HepG2 (cell line): ENCODE results near the gene ALDOA. TPM values are rescaled to one million over a fixed set of nuclear protein-coding genes. Genes with fewer than 3 reads are reported as not detected.

Experiments
- ATAC-seq: fragments of 200-7000 bp; cut with Tn5 transposase; 3 replicates; pipeline ENCODE4 v1.9.1; 2020; ENCODE audit warnings: mild to moderate bottlenecking, moderate library complexity
- BruUV-seq: library from RNA; stranded (reverse); fragments of 400-500 nt; replicated peaks from 2 replicates; lab custom pipeline; 2021; lab: Mats Ljungman, UMichigan
- CTCF ChIA-PET: fragments of 300-600 bp; formaldehyde crosslinking; extraction: SDS; loops from one replicate; lab custom pipeline; 2021; ENCODE audit warnings: low total read pairs, inconsistent platforms, low intra/inter-chr PET ratio; lab: Yijun Ruan, JAX
- POLR2A ChIA-PET: fragments of 350-600 bp; sonication (Branson Sonifier 250); formaldehyde crosslinking; loops from one replicate; lab custom pipeline; 2020; ENCODE audit warnings: antibody characterized with exemption, inconsistent platforms; lab: Yijun Ruan, JAX
- DNase-seq: peaks from one replicate; pipeline ENCODE4 v3.0.0-alpha.2; 2015; ENCODE audit warnings: low spot score
- FAIRE-seq: peaks from 3 replicates; lab custom pipeline; 2011; peaks lifted over from hg19 to GRCh38; lab: Jason Lieb, UNC
- H2AFZ ChIP-seq: one replicate; pipeline ENCODE4 v1.6.1; 2011; ENCODE audit warnings: low read length, inconsistent platforms
- H3K27ac ChIP-seq: fragments of 300-600 bp; 3 replicates; pipeline ENCODE4 v1.8.0; 2011; ENCODE audit warnings: mixed run types, mild to moderate bottlenecking, mixed read lengths, low read length, inconsistent platforms; ENCODE audit not compliant: insufficient read depth; ENCODE audit errors: extremely low read length
- H3K27me3 ChIP-seq, 2 experiments: fragments of 200-600 bp in 1 of 2; 2 replicates in 1 of 2; 3 replicates in 1 of 2; pipeline versions ENCODE4 v1.6.0 to v1.8.0; 2011; ENCODE audit warnings: low read length in 2 of 2, mild to moderate bottlenecking in 2 of 2, moderate library complexity in 2 of 2, inconsistent platforms in 1 of 2; ENCODE audit not compliant: insufficient read depth in 2 of 2, control insufficient read depth in 1 of 2
- H3K36me3 ChIP-seq, 2 experiments: fragments of 200-600 bp in 1 of 2; replicated peaks in 1 of 2; 2 replicates in 1 of 2; 3 replicates in 1 of 2; pipeline versions ENCODE4 v1.5.1 to v1.8.0; 2011; ENCODE audit warnings: low read length in 2 of 2, inconsistent platforms in 1 of 2; ENCODE audit not compliant: insufficient read depth in 2 of 2, control insufficient read depth in 1 of 2
- H3K4me1 ChIP-seq: 2 replicates; pipeline ENCODE4 v1.5.1; 2012; ENCODE audit warnings: low read length, inconsistent platforms; ENCODE audit not compliant: insufficient read depth
- H3K4me2 ChIP-seq: 2 replicates; pipeline ENCODE4 v1.6.0; 2011; ENCODE audit warnings: low read depth, low read length, inconsistent platforms
- H3K4me3 ChIP-seq, 3 experiments: fragments of 200-600 bp in 1 of 3; sonication (generic), shearing (Covaris generic) in 1 of 3; replicated peaks in 1 of 3; 2 replicates each; pipeline ENCODE4 v1.5.1; 2011 to 2016; ENCODE audit warnings: low read length in 3 of 3, inconsistent platforms in 2 of 3, low read depth in 2 of 3, mild to moderate bottlenecking in 2 of 3, control low read depth in 1 of 3, mixed read lengths in 1 of 3; ENCODE audit not compliant: insufficient read depth in 1 of 3
- H3K79me2 ChIP-seq: one replicate; pipeline ENCODE4 v1.6.1; 2011; ENCODE audit warnings: low read length, inconsistent platforms; ENCODE audit not compliant: insufficient read depth
- H3K9ac ChIP-seq: 2 replicates; pipeline ENCODE4 v1.6.0; 2011; ENCODE audit warnings: mild to moderate bottlenecking, low read depth, low read length, inconsistent platforms; ENCODE audit not compliant: insufficient read depth
- H3K9me3 ChIP-seq: 2 replicates; pipeline ENCODE4 v1.5.1; 2012; ENCODE audit warnings: mild to moderate bottlenecking, low read length
- H4K20me1 ChIP-seq: 2 replicates; pipeline ENCODE4 v1.6.0; 2011; ENCODE audit warnings: inconsistent platforms, mild to moderate bottlenecking, low read length, moderate library complexity; ENCODE audit not compliant: insufficient read depth
- DPF2 ChIP-seq: sonication (generic); formaldehyde crosslinking; IDR thresholded peaks from 2 replicates; pipeline ENCODE4 v1.4.0; 2020; ENCODE audit warnings: mild to moderate bottlenecking, low read depth, missing genetic modification reagents, borderline replicate concordance
- HOXA3 ChIP-seq: sonication (generic); formaldehyde crosslinking; IDR thresholded peaks from 2 replicates; pipeline ENCODE4 v1.5.0; 2020; ENCODE audit warnings: missing genetic modification reagents
- IKZF5 ChIP-seq: IDR thresholded peaks from 2 replicates; pipeline ENCODE4 v1.6.1; 2018; ENCODE audit warnings: missing genetic modification reagents, mild to moderate bottlenecking, missing compliant biosample characterization
- LBX2 ChIP-seq: sonication (generic); formaldehyde crosslinking; IDR thresholded peaks from 2 replicates; pipeline ENCODE4 v1.5.0; 2020; ENCODE audit warnings: missing genetic modification reagents, mild to moderate bottlenecking, borderline replicate concordance
- ONECUT2 ChIP-seq: sonication (generic); formaldehyde crosslinking; IDR thresholded peaks from 2 replicates; pipeline ENCODE4 v1.4.0; 2020; ENCODE audit warnings: missing genetic modification reagents
- PATZ1 ChIP-seq: sonication (generic); formaldehyde crosslinking; IDR thresholded peaks from 2 replicates; pipeline ENCODE4 v1.4.0; 2020; ENCODE audit warnings: missing genetic modification reagents
- POLR2AphosphoS5 ChIP-seq: IDR thresholded peaks from 2 replicates; pipeline ENCODE4 v1.6.1; 2012; ENCODE audit warnings: low read depth, low read length
- PPARG ChIP-seq: conservative IDR thresholded peaks from 2 replicates; pipeline ENCODE4 v1.6.1; 2016; ENCODE audit warnings: missing biosample characterization, missing genetic modification reagents
- RXRB ChIP-seq: IDR thresholded peaks from 2 replicates; pipeline ENCODE4 v1.6.1; 2016; ENCODE audit warnings: borderline replicate concordance, missing genetic modification reagents, missing compliant biosample characterization
- ZBTB20 ChIP-seq: sonication (generic); formaldehyde crosslinking; IDR thresholded peaks from 2 replicates; pipeline ENCODE4 v1.8.1; 2023; ENCODE audit warnings: missing genetic modification reagents, low read depth, mild to moderate bottlenecking, borderline replicate concordance
- ZBTB49 ChIP-seq: sonication (generic); formaldehyde crosslinking; IDR thresholded peaks from 2 replicates; pipeline ENCODE4 v1.4.0; 2020; ENCODE audit warnings: missing genetic modification reagents, borderline replicate concordance
- ZNF280D ChIP-seq: sonication (generic); formaldehyde crosslinking; IDR thresholded peaks from 2 replicates; pipeline ENCODE4 v1.5.1; 2020; ENCODE audit warnings: mild to moderate bottlenecking, missing genetic modification reagents
- WGBS: methylation state at CpG from one replicate; pipeline ENCODE4 v1.1.6; 2017; ENCODE audit warnings: low lambda C conversion rate; 5-methylcytosine and 5-hydroxymethylcytosine counted together
- in situ Hi-C: cut with HindIII; loops from 2 replicates; pipeline ENCODE4 v1.10.0; 2017; ENCODE audit warnings: low pct_unique_long_range_greater_than_20kb; ENCODE audit not compliant: extremely low pct_ligation_motif_present
- intact Hi-C: fragments of 100-400 bp; cut with micrococcal nuclease; formaldehyde crosslinking; loops from one replicate; pipeline ENCODE4 v1.10.0; 2022; ENCODE audit not compliant: unreplicated experiment
- polyA plus RNA-seq, 8 experiments: library from polyadenylated mRNA; depleted of rRNA in 3 of 8; stranded (reverse) in 7 of 8; unstranded in 1 of 8; fragments of >200 nt; fragmentation: Illumina TruSeq in 4 of 8; extraction: Trizol in 4 of 8; gene quantifications; 2 replicates each; pipeline versions ENCODE4 v1.2.1 to v1.2.3, GENCODE V29; 2011 to 2016; ENCODE audit warnings: low read depth in 4 of 8, missing spikeins in 1 of 8, mixed read lengths in 1 of 8; ENCODE audit not compliant: insufficient read depth in 1 of 8
- total RNA-seq, 5 experiments: library from RNA; depleted of rRNA; stranded (reverse); fragments of >200 nt; fragmentation: Illumina TruSeq; extraction: Trizol; gene quantifications; 2 replicates each; pipeline ENCODE4 v1.2.3, GENCODE V29; 2016; ENCODE audit warnings: low read depth in 1 of 5

The ALDOA gene
- total and polyA plus RNA-seq, 2 of the 13 experiments (the other 11 are each of a cell fraction or from before 2014, with no cell fraction given), result 925 to 1,884 TPM

GRCh38 chr16:30016555-30017276 is 48.8 kb upstream of the ALDOA start:
- ChIA-PET POLR2A (interaction anchor here (1.0 kb wide), 1 partner anchor 117 kb away, joined by 5 read pairs; the partner anchor contains the start of gene SEZ6L2), CTCF (no interaction called here)
- H3K9ac ChIP-seq, result no peak overlapping the region
- WGBS, result 14% methylated on average over 8 of the region's 8 CpGs
- no TSS peak for BruUV-seq
- H3K4me3 ChIP-seq, result no peak overlapping the region
- FAIRE-seq (no peak), DNase-seq (peak; percentile 44), ATAC-seq (peak; percentile 31)
- H2AFZ ChIP-seq, result no peak overlapping the region
- H3K27ac ChIP-seq, result no peak overlapping the region
- H3K4me2 ChIP-seq, result peak overlapping the region; percentile 20; the same call in 1 of the 2 replicates
- H3K9me3 ChIP-seq, result no peaks in the 10 kb centered on the region
- peaks cover 30% of the 10 kb centered on the region for H3K4me1 ChIP-seq
- H3K27me3 ChIP-seq, result peaks cover 1 to 27% of the 10 kb centered on the region in 2 experiments; a peak in 3 of 5 replicates
- in situ Hi-C loops (no loop called here), intact Hi-C loops (no loop called here)
- H3K79me2 ChIP-seq, result no peaks in the 10 kb centered on the region
- H4K20me1 ChIP-seq, result no peaks in the 10 kb centered on the region
- H3K36me3 ChIP-seq, result no peaks in the 10 kb centered on the region
- TF ChIP-seq PATZ1 (0 out of 2 replicates have a peak, but pooled peaks have one; percentile 8), LBX2 (CRISPR knock-in tag) (0 out of 2 replicates have a peak, but pooled peaks have one; percentile 17), POLR2AphosphoS5 (no peak), ONECUT2 (CRISPR knock-in tag) (peak; percentile 82), ZNF280D (CRISPR knock-in tag) (0 out of 2 replicates have a peak, but pooled peaks have one; percentile 47), DPF2 (CRISPR knock-in tag) (peak; percentile 60; the same call in 1 of the 2 replicates), IKZF5 (CRISPR knock-in tag) (peak; percentile 57; the same call in 1 of the 2 replicates), ZBTB49 (CRISPR knock-in tag) (no peak), HOXA3 (CRISPR knock-in tag) (0 out of 2 replicates have a peak, but pooled peaks have one; percentile 10), RXRB (CRISPR knock-in tag) (peak; percentile 61; the same call in 1 of the 2 replicates), ZBTB20 (CRISPR knock-in tag) (peak; percentile 31; the same call in 1 of the 2 replicates), PPARG (peak; percentile 76)
